ENCODE data around the gene POC5. TPM values are rescaled to one million over a fixed set of nuclear protein-coding genes. Genes with fewer than 3 reads are reported as not detected.
"Not testable (repeated sequence)": the region's sequence is repeated elsewhere in the genome, so short reads cannot be mapped to it uniquely, and the experiment has no call there.

The POC5 gene
- total RNA-seq, 1 donor from 2014 or later: 19.0 TPM

GRCh38 chr5:75706016-75706415, 11.2 kb downstream of the POC5 start:
- no peak for DNase-seq (ENCODE audit: low spot score)

- DNase-seq (ENCODE audit: low spot score): no peak
Observed at GRCh38 chr5:75701856-75702255, 15.4 kb downstream of the POC5 start.

- DNase-seq (ENCODE audit: low spot score): not testable (repeated sequence)
Observed at GRCh38 chr5:75695472-75696351, 21.5 kb downstream of the POC5 start.

GRCh38 chr5:75694781-75695180, 22.5 kb downstream of the POC5 start:
- no peak for DNase-seq (ENCODE audit: low spot score)

GRCh38 chr5:75690669-75691068, 26.6 kb downstream of the POC5 start:
- no peak for DNase-seq (ENCODE audit: low spot score)

- DNase-seq (ENCODE audit: low spot score): no peak
Observed at GRCh38 chr5:75686480-75686879, 30.8 kb downstream of the POC5 start.

- no peak for DNase-seq (ENCODE audit: low spot score)
Observed at GRCh38 chr5:75685141-75685540, 32.1 kb downstream of the POC5 start.

GRCh38 chr5:75681125-75681830, 36.0 kb downstream of the POC5 start:
- peak; percentile 66 for DNase-seq (ENCODE audit: low spot score)

GRCh38 chr5:75678155-75678554, 39.1 kb downstream of the POC5 start:
- no peak for DNase-seq (ENCODE audit: low spot score)

- DNase-seq (ENCODE audit: low spot score): no peak
Observed at GRCh38 chr5:75677607-75678006, 39.6 kb downstream of the POC5 start.

GRCh38 chr5:75675783-75676182, 41.5 kb downstream of the POC5 start:
- no peak for DNase-seq (ENCODE audit: low spot score)

- DNase-seq (ENCODE audit: low spot score): no peak
Observed at GRCh38 chr5:75672616-75673015, 44.6 kb downstream of the POC5 start.

GRCh38 chr5:75671506-75671905, 45.7 kb downstream of the POC5 start:
- DNase-seq (ENCODE audit: low spot score): no peak

GRCh38 chr5:75670577-75670976, 46.7 kb downstream of the POC5 start:
- no peak for DNase-seq (ENCODE audit: low spot score)

- DNase-seq (ENCODE audit: low spot score): no peak
Observed at GRCh38 chr5:75668977-75669689, 48.1 kb downstream of the POC5 start.

GRCh38 chr5:75668445-75668844, 48.8 kb downstream of the POC5 start:
- DNase-seq (ENCODE audit: low spot score): no peak

GRCh38 chr5:75667586-75667985, 49.7 kb downstream of the POC5 start:
- DNase-seq (ENCODE audit: low spot score): no peak

GRCh38 chr5:75666801-75667200, 50.4 kb downstream of the POC5 start:
- no peak for DNase-seq (ENCODE audit: low spot score)

GRCh38 chr5:75664979-75665378, 52.3 kb downstream of the POC5 start:
- no peak for DNase-seq (ENCODE audit: low spot score)

- no peak for DNase-seq (ENCODE audit: low spot score)
Observed at GRCh38 chr5:75663579-75664284, 53.5 kb downstream of the POC5 start.

- DNase-seq (ENCODE audit: low spot score): no peak
Observed at GRCh38 chr5:75662061-75662460, 55.2 kb downstream of the POC5 start.
